RWPE1 (cell line): ENCODE results near the gene AEBP1.

Source experiments
- CTCF ChIA-PET: fragments of 350-600 bp; sonication (Branson Sonifier 250); formaldehyde crosslinking; extraction: SDS; loops from one replicate; lab custom pipeline; 2021; lab: Yijun Ruan, JAX
- POLR2A ChIA-PET: fragments of 400-600 bp; formaldehyde crosslinking; extraction: SDS; loops from one replicate; lab custom pipeline; 2020; ENCODE audit warnings: antibody characterized with exemption; ENCODE audit not compliant: low non-redundant PET; lab: Yijun Ruan, JAX
- DNase-seq: peaks from one replicate; pipeline ENCODE4 v3.0.0; 2012; ENCODE audit warnings: low spot score
- H3K27ac ChIP-seq: fragments of 450-650 bp; 2 replicates; pipeline ENCODE4 v1.5.1; 2017
- CTCF ChIP-seq: fragments of 450-650 bp; conservative IDR thresholded peaks from 2 replicates; pipeline ENCODE4 v1.5.1; 2017; ENCODE audit warnings: low read depth, mild to moderate bottlenecking

Gene AEBP1

GRCh38 chr7:44128721-44129582 lies 24.8 kb downstream of the AEBP1 start:
- no peak for TF ChIP-seq CTCF

GRCh38 chr7:44131173-44132029 lies 27.3 kb downstream of the AEBP1 start:
- CTCF ChIA-PET, result interaction anchor here (0.5 to 1.1 kb wide), 6 partner anchors 73 to 437 kb away, joined by 3 to 6 read pairs (median 4); no protein-coding TSS in a partner anchor
- no peak overlapping the region for H3K27ac ChIP-seq
- no peak; the same call in 1 of the 2 replicates for TF ChIP-seq CTCF
- DNase-seq, result peak; percentile 23
- POLR2A ChIA-PET, result no interaction called here

More at GRCh38 chr7:44128721-44129582, 24.8 kb downstream of the AEBP1 start:
- DNase-seq, result no peak
- H3K27ac ChIP-seq, result no peak overlapping the region
- ChIA-PET CTCF (no interaction called here), POLR2A (no interaction called here)

GRCh38 chr7:44132039-44132438 lies 27.9 kb downstream of the AEBP1 start:
- no peak for TF ChIP-seq CTCF
- ChIA-PET POLR2A (no interaction called here), CTCF (interaction anchor here (0.6 kb wide), 2 partner anchors 309 to 437 kb away, joined by 3 to 4 read pairs; no protein-coding TSS in a partner anchor)
- H3K27ac ChIP-seq, result no peak overlapping the region
- no peak for DNase-seq

- H3K27ac ChIP-seq, result no peak overlapping the region
- ChIA-PET CTCF (interaction anchor here (0.7 kb wide), 2 partner anchors 17 to 63 kb away, joined by 4 to 5 read pairs; no protein-coding TSS in a partner anchor), POLR2A (interaction anchor here (0.7 kb wide), 1 partner anchor 9 kb away, joined by 8 read pairs; no protein-coding TSS in a partner anchor)
- DNase-seq, result no peak
- no peak for TF ChIP-seq CTCF
Observed at GRCh38 chr7:44133295-44133694, 29.1 kb downstream of the AEBP1 start.

GRCh38 chr7:44134943-44135628 lies 30.9 kb downstream of the AEBP1 start:
- TF ChIP-seq CTCF, result no peak
- no peak overlapping the region for H3K27ac ChIP-seq
- CTCF ChIA-PET, result interaction anchor here (0.6 to 0.9 kb wide), 2 partner anchors 37 to 86 kb away, joined by 3 to 5 read pairs; no protein-coding TSS in a partner anchor
- POLR2A ChIA-PET, result interaction anchor here (0.5 to 0.6 kb wide), 2 partner anchors 67 to 353 kb away, joined by 3 to 5 read pairs; no protein-coding TSS in a partner anchor
- DNase-seq, result no peak
